HCT116 (cell line): ENCODE data around the gene FBXO24. TPM values are rescaled to one million over a fixed set of nuclear protein-coding genes. Genes with fewer than 3 reads are reported as not detected.

Experiments
- ATAC-seq: fragments of 200-7000 bp; cut with Tn5 transposase; 2 replicates; pipeline ENCODE4 v1.9.1; 2020; ENCODE audit warnings: mild to moderate bottlenecking, moderate library complexity
- BruUV-seq: library from RNA; stranded (reverse); fragments of 400-500 nt; replicated peaks from 2 replicates; lab custom pipeline; 2021; lab: Mats Ljungman, UMichigan
- CTCF ChIA-PET: fragments of 300-600 bp; sonication (Branson Sonifier 250); formaldehyde crosslinking; loops from one replicate; lab custom pipeline; 2021; ENCODE audit warnings: antibody characterized with exemption; lab: Charles Lee
- POLR2A ChIA-PET: fragments of 300-600, 350-600 bp; sonication (Branson Sonifier 250); formaldehyde crosslinking; loops from one replicate; lab custom pipeline; 2021; ENCODE audit warnings: antibody characterized with exemption; lab: Charles Lee
- RAD21 ChIA-PET, 2 experiments: fragments of 300-600 bp; sonication (Branson Sonifier 250); formaldehyde crosslinking; loops; one replicate each; lab custom pipeline; 2023; ENCODE audit warnings: low total read pairs in 2 of 2; ENCODE audit not compliant: uncharacterized antibody in 2 of 2, unreplicated experiment in 2 of 2, low non-redundant PET in 1 of 2; lab: Charles Lee
- DNase-seq: peaks from one replicate; pipeline ENCODE4 v3.0.0-alpha.2; 2010; ENCODE audit warnings: low read depth, low spot score
- H2AFZ ChIP-seq: fragments of 200-600 bp; shearing (Covaris generic), sonication (generic); 2 replicates; pipeline ENCODE4 v1.6.1; 2017; ENCODE audit warnings: low read depth, mixed run types, mixed read lengths, antibody characterized with exemption, low read length; ENCODE audit not compliant: poor library complexity, severe bottlenecking
- H3K27ac ChIP-seq: 2 replicates; pipeline ENCODE4 v1.5.1; 2012; ENCODE audit warnings: low read depth, low read length
- H3K27me3 ChIP-seq: fragments of 200-600 bp; sonication (generic); 2 replicates; pipeline ENCODE4 v1.6.1; 2016; ENCODE audit warnings: mixed run types, low read length, mixed read lengths; ENCODE audit not compliant: insufficient read depth
- H3K36me3 ChIP-seq, 2 experiments: fragments of 200-500 bp in 1 of 2; fragments of 200-600 bp in 1 of 2; sonication (Bioruptor generic) in 1 of 2; sonication (generic) in 1 of 2; 2 replicates each; pipeline versions ENCODE4 v1.5.1 to v1.6.1; 2014 to 2016; ENCODE audit warnings: low read length in 2 of 2, inconsistent platforms in 1 of 2, mixed read lengths in 1 of 2, mixed run types in 1 of 2; ENCODE audit not compliant: insufficient read depth in 2 of 2, control insufficient read depth in 1 of 2
- H3K4me1 ChIP-seq, 2 experiments: fragments of 200-600 bp in 1 of 2; sonication (generic) in 1 of 2; 2 replicates each; pipeline versions ENCODE4 v1.5.1 to v1.6.1; 2012 to 2017; ENCODE audit warnings: low read length in 2 of 2, inconsistent platforms in 1 of 2, mild to moderate bottlenecking in 1 of 2, mixed read lengths in 1 of 2, mixed run types in 1 of 2, moderate library complexity in 1 of 2; ENCODE audit not compliant: insufficient read depth in 2 of 2, control insufficient read depth in 1 of 2
- H3K4me2 ChIP-seq: fragments of 200-600 bp; sonication (generic); 2 replicates; pipeline ENCODE4 v1.6.1; 2017; ENCODE audit warnings: mixed run types, low read length, mixed read lengths
- H3K4me3 ChIP-seq, 2 experiments: fragments of 200-600 bp in 1 of 2; sonication (generic) in 1 of 2; replicated peaks in 1 of 2; 2 replicates each; pipeline ENCODE4 v1.5.1; 2011 to 2016; ENCODE audit warnings: low read length in 2 of 2, control low read depth in 1 of 2, low read depth in 1 of 2, mild to moderate bottlenecking in 1 of 2, mixed read lengths in 1 of 2, mixed run types in 1 of 2
- H3K79me2 ChIP-seq: fragments of 200-600 bp; sonication (generic); 2 replicates; pipeline ENCODE4 v1.6.1; 2017; ENCODE audit warnings: mild to moderate bottlenecking, mixed run types, low read length, moderate library complexity, mixed read lengths; ENCODE audit not compliant: insufficient read depth
- H3K9ac ChIP-seq: fragments of 200-600 bp; sonication (generic); 2 replicates; pipeline ENCODE4 v1.6.1; 2016; ENCODE audit warnings: low read length, mixed read lengths
- H3K9me2 ChIP-seq: fragments of 200-600 bp; sonication (generic), shearing (Covaris generic); 2 replicates; pipeline ENCODE4 v1.6.1; 2017; ENCODE audit warnings: mixed run types, mild to moderate bottlenecking, moderate library complexity; ENCODE audit not compliant: insufficient read depth
- H3K9me3 ChIP-seq, 2 experiments: fragments of 200-500 bp in 1 of 2; fragments of 200-600 bp in 1 of 2; sonication (Bioruptor generic) in 1 of 2; sonication (generic) in 1 of 2; 2 replicates each; pipeline ENCODE4 v1.6.1; 2014 to 2017; ENCODE audit warnings: low read length in 2 of 2, mixed read lengths in 2 of 2, inconsistent platforms in 1 of 2, low read depth in 1 of 2, mild to moderate bottlenecking in 1 of 2, mixed run types in 1 of 2, moderate library complexity in 1 of 2; ENCODE audit not compliant: control insufficient read depth in 1 of 2, insufficient read depth in 1 of 2
- H4K20me1 ChIP-seq: fragments of 200-600 bp; sonication (generic), shearing (Covaris generic); 2 replicates; pipeline ENCODE4 v1.6.1; 2017; ENCODE audit warnings: mixed run types, mild to moderate bottlenecking, moderate library complexity; ENCODE audit not compliant: insufficient read depth
- EZH2 ChIP-seq: fragments of 200-600 bp; sonication (generic); IDR thresholded peaks from 2 replicates; pipeline ENCODE4 v1.6.1; 2017; ENCODE audit warnings: antibody characterized with exemption, mixed run types
- POLR2AphosphoS5 ChIP-seq: IDR thresholded peaks from 2 replicates; pipeline ENCODE4 v1.6.1; 2011; ENCODE audit warnings: mild to moderate bottlenecking, low read depth, low read length, moderate library complexity
- TCF7L2 ChIP-seq: IDR thresholded peaks from 2 replicates; pipeline ENCODE4 v1.7.0; 2011; ENCODE audit warnings: borderline replicate concordance, inconsistent platforms; ENCODE audit not compliant: insufficient read depth, insufficient read length; ENCODE audit errors: extremely low read depth
- ZBTB33 ChIP-seq: IDR thresholded peaks from 2 replicates; pipeline ENCODE4 v1.6.1; 2011; ENCODE audit warnings: mild to moderate bottlenecking, low read length, moderate library complexity; ENCODE audit not compliant: insufficient replicate concordance; ENCODE audit errors: extremely low read depth
- intact Hi-C: fragments of 100-400 bp; cut with micrococcal nuclease; formaldehyde crosslinking; loops from 2 replicates; pipeline ENCODE4 v1.10.0; 2022
- total RNA-seq: library from RNA; stranded (reverse); gene quantifications from one replicate; pipeline ENCODE4 v1.2.1, GENCODE V29; 2021; ENCODE audit not compliant: unreplicated experiment

The FBXO24 gene
- total RNA-seq, 1 experiment from 2014 or later: 2.1 TPM

- Histone ChIP-seq H2AFZ (peak within 1 kb of the TSS; percentile 97), H3K36me3 (no peaks in the 10 kb centered on the region), H3K9ac (peak within 1 kb of the TSS; percentile 76), H3K4me3 (peak within 1 kb of the TSS; percentile 58 to 77), H4K20me1 (no peaks in the 10 kb centered on the region), H3K27me3 (no peaks in the 10 kb centered on the region), H3K4me1 (peaks cover 17 to 26% of the 10 kb centered on the region in 2 experiments), H3K79me2 (peaks cover 11% of the 10 kb centered on the region; the same call in 1 of the 2 replicates), H3K9me3 (no peaks in the 10 kb centered on the region), H3K27ac (peak within 1 kb of the TSS; percentile 42), H3K9me2 (no peaks in the 10 kb centered on the region), H3K4me2 (peak within 1 kb of the TSS; percentile 95)
- CTCF ChIA-PET: interaction anchor here (0.6 to 1.2 kb wide), 4 partner anchors 21 to 257 kb away, joined by 3 to 4 read pairs (median 3); partner anchors contain the start of gene FBXO24
- intact Hi-C loops: no loop called here
- no TSS peak for BruUV-seq
- peak; percentile 54; the same call in 1 of the 2 replicates for TF ChIP-seq POLR2AphosphoS5
- peak; percentile 95 for TF ChIP-seq TCF7L2
- no peak for TF ChIP-seq EZH2
- peak; percentile 46 for TF ChIP-seq ZBTB33
- DNase-seq (peak; percentile 98), ATAC-seq (peak; percentile 96)
- RAD21 ChIA-PET: interaction anchor here in 1 of 2 experiments (1.1 kb wide), 1 partner anchor 21 kb away, joined by 4 read pairs; no protein-coding TSS in a partner anchor
- POLR2A ChIA-PET: interaction anchor here (1.0 to 1.5 kb wide), 4 partner anchors 10 to 110 kb away, joined by 3 to 8 read pairs (median 4); partner anchors contain the start of genes FBXO24, MEPCE and ZCWPW1
Observed at GRCh38 chr7:100538654-100539435, 47.3 kb upstream of the FBXO24 start, which contains the start of gene AGFG2. Gene AGFG2 (plus strand): TSS chr7:100539203. CDS start chr7:100539347, 144 bp downstream.
